H1 (cell line): Measurements from ENCODE around the gene CDH20.

Source experiments
- BRCA1 ChIP-seq: IDR thresholded peaks from 2 replicates; pipeline ENCODE4 v1.6.1; 2012; ENCODE audit warnings: low read depth, low read length, improper control_type of control experiment
- CTCF ChIP-seq, 3 experiments: IDR thresholded peaks; 1 replicate in 2 of 3; 2 replicates in 1 of 3; pipeline versions ENCODE4 v1.5.1 to v1.6.1; 2011; ENCODE audit warnings: low read length in 3 of 3, mild to moderate bottlenecking in 3 of 3, inconsistent platforms in 2 of 3, low read depth in 1 of 3, moderate library complexity in 1 of 3; ENCODE audit not compliant: insufficient read depth in 1 of 3; ENCODE audit errors: control extremely low read depth in 1 of 3
- E2F6 ChIP-seq: IDR thresholded peaks from 2 replicates; pipeline ENCODE4 v1.6.1; 2012; ENCODE audit warnings: inconsistent platforms
- EZH2 ChIP-seq: fragments of 200-600 bp; sonication (generic); IDR thresholded peaks from 2 replicates; pipeline ENCODE4 v1.7.1; 2012; ENCODE audit warnings: low read depth, mild to moderate bottlenecking, moderate library complexity, low read length, inconsistent platforms; ENCODE audit not compliant: severe bottlenecking
- FOSL1 ChIP-seq: IDR thresholded peaks from 2 replicates; pipeline ENCODE4 v1.6.1; 2011; ENCODE audit warnings: mild to moderate bottlenecking, low read depth, low read length, moderate library complexity; ENCODE audit not compliant: insufficient read depth
- GTF2F1 ChIP-seq: IDR thresholded peaks from 2 replicates; pipeline ENCODE4 v1.6.1; 2012; ENCODE audit warnings: low read depth, low read length, improper control_type of control experiment, borderline replicate concordance
- MAFK ChIP-seq: IDR thresholded peaks from 2 replicates; pipeline ENCODE4 v1.6.1; 2012; ENCODE audit warnings: low read depth, mild to moderate bottlenecking, improper control_type of control experiment, low read length
- MAX ChIP-seq: IDR thresholded peaks from 2 replicates; pipeline ENCODE4 v1.6.1; 2012; ENCODE audit warnings: inconsistent platforms
- NANOG ChIP-seq: IDR thresholded peaks from 2 replicates; pipeline ENCODE4 v1.6.1; 2011; ENCODE audit warnings: low read length, low read depth, mild to moderate bottlenecking, inconsistent platforms; ENCODE audit not compliant: insufficient read depth, poor library complexity, severe bottlenecking
- POLR2A ChIP-seq, 2 experiments: IDR thresholded peaks; 1 replicate in 1 of 2; 2 replicates in 1 of 2; pipeline ENCODE4 v1.6.1; 2011; ENCODE audit warnings: low read depth in 2 of 2, low read length in 2 of 2, mild to moderate bottlenecking in 2 of 2; ENCODE audit errors: control extremely low read depth in 1 of 2
- SP4 ChIP-seq: IDR thresholded peaks from 2 replicates; pipeline ENCODE4 v1.6.1; 2012; ENCODE audit warnings: low read length, inconsistent platforms
- TAF1 ChIP-seq: IDR thresholded peaks from 2 replicates; pipeline ENCODE4 v1.6.1; 2011; ENCODE audit warnings: mild to moderate bottlenecking, low read depth, low read length

GRCh38 chr18:61285777-61286176, 47.5 kb upstream of the CDH20 start:
- TF ChIP-seq CTCF (IDR thresholded peaks at IDR 0.05; ENCODE audit: control extremely low read depth in 1 of 3, insufficient read depth in 1 of 3, low read depth in 1 of 3, low read length in 3 of 3) (no peak), FOSL1 (no peak), SP4 (no peak), POLR2A (IDR thresholded peaks at IDR 0.05; ENCODE audit: control extremely low read depth in 1 of 2, low read depth in 2 of 2, low read length in 2 of 2) (no peak), MAFK (no peak), MAX (no peak), EZH2 (no peak), NANOG (no peak), TAF1 (no peak), BRCA1 (no peak), E2F6 (no peak), GTF2F1 (no peak)
